Progenitor cell of endocrine pancreas (in vitro differentiated cells): ENCODE data around the gene EMID1. TPM values are rescaled to one million over a fixed set of nuclear protein-coding genes. Genes with fewer than 3 reads are reported as not detected.
A peak's percentile ranks its signal among the peaks of the same experiment; 100 is the strongest.

Experiments
- DNase-seq: peaks from one replicate; pipeline ENCODE4 v3.0.0; 2021; ENCODE audit warnings: low spot score; ENCODE audit not compliant: unreplicated experiment
- H3K27ac Mint-ChIP-seq: 2 replicates; pipeline ENCODE4 v1.8.0; 2021; ENCODE audit warnings: mild to moderate bottlenecking, moderate library complexity, mixed read lengths
- H3K27me3 Mint-ChIP-seq: 2 replicates; pipeline ENCODE4 v1.8.0; 2021; ENCODE audit warnings: mixed read lengths
- H3K36me3 Mint-ChIP-seq: 2 replicates; pipeline ENCODE4 v1.8.0; 2022; ENCODE audit warnings: mixed read lengths; ENCODE audit not compliant: insufficient read depth
- H3K4me1 Mint-ChIP-seq: 2 replicates; pipeline ENCODE4 v1.8.0; 2021; ENCODE audit warnings: low read depth, mixed read lengths
- H3K4me3 Mint-ChIP-seq: 2 replicates; pipeline ENCODE4 v1.8.0; 2021; ENCODE audit warnings: low read depth, mild to moderate bottlenecking, moderate library complexity, mixed read lengths
- H3K9me3 Mint-ChIP-seq: 2 replicates; pipeline ENCODE4 v1.8.0; 2021; ENCODE audit warnings: low read depth, mixed read lengths
- total RNA-seq: library from RNA; stranded (reverse); gene quantifications from 2 replicates; pipeline ENCODE4 v1.2.1, GENCODE V29; 2021
- TF ChIP-seq, protein P1 (sequence below): fragments of 200-600 bp; sonication (generic); IDR thresholded peaks from one replicate; pipeline ENCODE4 v1.5.0; 2021; ENCODE audit warnings: antibody characterized with exemption, mild to moderate bottlenecking; ENCODE audit not compliant: unreplicated experiment

EMID1 gene
- total RNA-seq, 1 donor from 2014 or later, result 18.9 TPM

GRCh38 chr22:29187831-29188230 lies 17.9 kb upstream of the EMID1 start:
- H3K27me3 Mint-ChIP-seq, result no peaks in the 10 kb centered on the region
- no peaks in the 10 kb centered on the region for H3K9me3 Mint-ChIP-seq
- TF ChIP-seq, protein P1, sequence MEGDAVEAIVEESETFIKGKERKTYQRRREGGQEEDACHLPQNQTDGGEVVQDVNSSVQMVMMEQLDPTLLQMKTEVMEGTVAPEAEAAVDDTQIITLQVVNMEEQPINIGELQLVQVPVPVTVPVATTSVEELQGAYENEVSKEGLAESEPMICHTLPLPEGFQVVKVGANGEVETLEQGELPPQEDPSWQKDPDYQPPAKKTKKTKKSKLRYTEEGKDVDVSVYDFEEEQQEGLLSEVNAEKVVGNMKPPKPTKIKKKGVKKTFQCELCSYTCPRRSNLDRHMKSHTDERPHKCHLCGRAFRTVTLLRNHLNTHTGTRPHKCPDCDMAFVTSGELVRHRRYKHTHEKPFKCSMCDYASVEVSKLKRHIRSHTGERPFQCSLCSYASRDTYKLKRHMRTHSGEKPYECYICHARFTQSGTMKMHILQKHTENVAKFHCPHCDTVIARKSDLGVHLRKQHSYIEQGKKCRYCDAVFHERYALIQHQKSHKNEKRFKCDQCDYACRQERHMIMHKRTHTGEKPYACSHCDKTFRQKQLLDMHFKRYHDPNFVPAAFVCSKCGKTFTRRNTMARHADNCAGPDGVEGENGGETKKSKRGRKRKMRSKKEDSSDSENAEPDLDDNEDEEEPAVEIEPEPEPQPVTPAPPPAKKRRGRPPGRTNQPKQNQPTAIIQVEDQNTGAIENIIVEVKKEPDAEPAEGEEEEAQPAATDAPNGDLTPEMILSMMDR, result no peak
- DNase-seq, result no peak
- no peaks in the 10 kb centered on the region for H3K4me1 Mint-ChIP-seq
- H3K27ac Mint-ChIP-seq, result no peak overlapping the region
- no peak overlapping the region for H3K4me3 Mint-ChIP-seq
- no peaks in the 10 kb centered on the region for H3K36me3 Mint-ChIP-seq

DNA sequence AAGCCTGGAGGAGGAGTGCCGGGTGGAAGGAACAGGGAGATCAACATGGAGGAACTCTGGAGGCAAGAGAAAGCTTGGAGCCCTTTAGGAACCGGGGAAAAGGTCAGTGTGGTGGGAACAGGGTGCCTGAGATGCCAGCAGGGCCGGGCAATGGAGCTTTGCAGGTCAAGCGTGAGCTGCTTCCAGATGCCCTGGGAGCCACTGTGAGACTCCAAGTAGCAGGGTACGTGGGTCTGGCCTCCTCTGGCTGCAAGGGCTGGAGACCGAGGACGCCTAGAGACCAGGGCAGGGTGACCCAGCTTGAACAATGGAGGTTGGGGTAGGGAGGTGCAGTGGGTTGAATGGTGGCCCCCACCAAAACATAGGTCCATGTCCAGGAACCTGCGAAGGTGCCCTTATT lies 15.6 kb upstream of the EMID1 start:
- Mint-ChIP-seq H3K4me3 (no peak overlapping the region), H3K27me3 (no peaks in the 10 kb centered on the region), H3K9me3 (no peaks in the 10 kb centered on the region), H3K27ac (no peak overlapping the region), H3K4me1 (no peaks in the 10 kb centered on the region), H3K36me3 (no peaks in the 10 kb centered on the region)
- TF ChIP-seq, protein P1, result no peak
- no peak for DNase-seq

DNA sequence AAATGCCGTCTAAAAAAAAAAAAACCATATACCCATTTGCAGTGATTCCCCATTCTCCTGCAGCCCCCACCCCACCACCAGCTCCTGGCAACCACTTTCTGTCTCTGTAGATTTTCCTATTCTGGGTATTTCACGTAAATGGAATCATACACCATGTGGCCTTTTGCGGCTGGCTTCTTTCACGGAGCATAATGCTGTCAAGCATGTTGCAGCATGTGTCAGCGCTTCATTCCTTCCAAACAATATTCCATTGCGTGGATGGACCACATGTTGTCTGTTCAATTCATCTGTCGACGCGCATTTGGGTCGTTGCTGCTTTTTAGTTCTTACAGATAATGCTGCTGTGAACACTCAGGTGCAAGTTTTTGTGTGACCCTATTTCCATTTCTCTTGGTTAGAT lies 14.8 kb upstream of the EMID1 start:
- TF ChIP-seq, protein P1, result no peak
- H3K4me1 Mint-ChIP-seq, result peaks cover 2% of the 10 kb centered on the region
- no peaks in the 10 kb centered on the region for H3K27me3 Mint-ChIP-seq
- no peak overlapping the region for H3K4me3 Mint-ChIP-seq
- H3K9me3 Mint-ChIP-seq, result no peaks in the 10 kb centered on the region
- no peaks in the 10 kb centered on the region for H3K36me3 Mint-ChIP-seq
- no peak overlapping the region for H3K27ac Mint-ChIP-seq
- no peak for DNase-seq

GRCh38 chr22:29193021-29193420 lies 12.7 kb upstream of the EMID1 start:
- H3K36me3 Mint-ChIP-seq, result no peaks in the 10 kb centered on the region

GRCh38 chr22:29194184-29194583 lies 11.5 kb upstream of the EMID1 start:
- peaks cover 3% of the 10 kb centered on the region for H3K27me3 Mint-ChIP-seq
- no peak overlapping the region for H3K4me3 Mint-ChIP-seq
- no peaks in the 10 kb centered on the region for H3K36me3 Mint-ChIP-seq
- no peak overlapping the region for H3K27ac Mint-ChIP-seq
- no peak for DNase-seq
- H3K4me1 Mint-ChIP-seq, result peaks cover 4% of the 10 kb centered on the region
- H3K9me3 Mint-ChIP-seq, result no peaks in the 10 kb centered on the region
- TF ChIP-seq, protein P1, result peak; percentile 23

More at GRCh38 chr22:29193021-29193420, 12.7 kb upstream of the EMID1 start:
- H3K27ac Mint-ChIP-seq, result no peak overlapping the region
- peaks cover 3% of the 10 kb centered on the region for H3K27me3 Mint-ChIP-seq
- TF ChIP-seq, protein P1, result no peak
- peaks cover 4% of the 10 kb centered on the region for H3K4me1 Mint-ChIP-seq
- H3K4me3 Mint-ChIP-seq, result no peak overlapping the region
- no peaks in the 10 kb centered on the region for H3K9me3 Mint-ChIP-seq
- DNase-seq, result no peak
